Effector memory CD4-positive, alpha-beta T cell (primary cell): ENCODE measurements around the gene NRXN2.

Source experiments
- DNase-seq, 3 donors: peaks; one replicate each; pipeline ENCODE4 v3.0.0-alpha.2; 2020
- H3K27ac ChIP-seq: 2 replicates; pipeline ENCODE4 v1.7.0; 2013; ENCODE audit warnings: mild to moderate bottlenecking, low read length, moderate library complexity; ENCODE audit not compliant: insufficient read depth, poor library complexity, severe bottlenecking
- H3K27me3 ChIP-seq: replicated peaks from 2 replicates; pipeline ENCODE4 v1.7.0; 2013; ENCODE audit warnings: mild to moderate bottlenecking, low read length; ENCODE audit not compliant: insufficient read depth, control insufficient read depth, poor library complexity, severe bottlenecking
- H3K36me3 ChIP-seq: 2 replicates; pipeline ENCODE4 v1.7.0; 2013; ENCODE audit warnings: mild to moderate bottlenecking, low read length, moderate library complexity; ENCODE audit not compliant: control insufficient read depth, insufficient read depth
- H3K4me1 ChIP-seq: 2 replicates; pipeline ENCODE4 v1.7.0; 2013; ENCODE audit warnings: low read length, mild to moderate bottlenecking; ENCODE audit not compliant: control insufficient read depth, insufficient read depth, poor library complexity, severe bottlenecking
- H3K4me3 ChIP-seq: 2 replicates; pipeline ENCODE4 v1.7.0; 2013; ENCODE audit warnings: low read length, low read depth, mild to moderate bottlenecking; ENCODE audit not compliant: insufficient read depth, poor library complexity, severe bottlenecking
- H3K9me3 ChIP-seq: 2 replicates; pipeline ENCODE4 v1.7.0; 2013; ENCODE audit warnings: mild to moderate bottlenecking, low read length, moderate library complexity; ENCODE audit not compliant: control insufficient read depth

Gene NRXN2

GRCh38 chr11:64661146-64661545 is 61.9 kb downstream of the NRXN2 start:
- H3K9me3 ChIP-seq, result no peaks in the 10 kb centered on the region
- H3K4me3 ChIP-seq, result no peak overlapping the region
- no peak overlapping the region for H3K27ac ChIP-seq
- H3K36me3 ChIP-seq, result no peaks in the 10 kb centered on the region
- DNase-seq, result no peak
- H3K27me3 ChIP-seq, result no peaks in the 10 kb centered on the region
- no peaks in the 10 kb centered on the region for H3K4me1 ChIP-seq

GRCh38 chr11:64660706-64661105 is 62.3 kb downstream of the NRXN2 start:
- Histone ChIP-seq H3K9me3 (no peaks in the 10 kb centered on the region), H3K4me1 (no peaks in the 10 kb centered on the region), H3K27ac (no peak overlapping the region), H3K36me3 (no peaks in the 10 kb centered on the region), H3K27me3 (no peaks in the 10 kb centered on the region), H3K4me3 (no peak overlapping the region)
- DNase-seq, result no peak

- no peak overlapping the region for H3K4me3 ChIP-seq
- no peaks in the 10 kb centered on the region for H3K9me3 ChIP-seq
- no peaks in the 10 kb centered on the region for H3K4me1 ChIP-seq
- H3K27me3 ChIP-seq, result no peaks in the 10 kb centered on the region
- DNase-seq, result no peak
- H3K36me3 ChIP-seq, result no peaks in the 10 kb centered on the region
- no peak overlapping the region for H3K27ac ChIP-seq
Observed at GRCh38 chr11:64660205-64660604, 62.8 kb downstream of the NRXN2 start.

GRCh38 chr11:64659417-64660144 is 63.4 kb downstream of the NRXN2 start:
- no peak for DNase-seq
- Histone ChIP-seq H3K27me3 (no peaks in the 10 kb centered on the region), H3K4me1 (no peaks in the 10 kb centered on the region), H3K4me3 (no peak overlapping the region), H3K36me3 (no peaks in the 10 kb centered on the region), H3K27ac (no peak overlapping the region), H3K9me3 (no peaks in the 10 kb centered on the region)

- no peaks in the 10 kb centered on the region for H3K27me3 ChIP-seq
- H3K9me3 ChIP-seq, result no peaks in the 10 kb centered on the region
- DNase-seq, result no peak
- no peaks in the 10 kb centered on the region for H3K4me1 ChIP-seq
- no peaks in the 10 kb centered on the region for H3K36me3 ChIP-seq
- no peak overlapping the region for H3K27ac ChIP-seq
- no peak overlapping the region for H3K4me3 ChIP-seq
Observed at GRCh38 chr11:64658265-64658664, 64.7 kb downstream of the NRXN2 start.

GRCh38 chr11:64656862-64657261 is 66.1 kb downstream of the NRXN2 start:
- H3K27ac ChIP-seq, result no peak overlapping the region
- DNase-seq, result no peak
- no peaks in the 10 kb centered on the region for H3K4me1 ChIP-seq

GRCh38 chr11:64655941-64656601 is 66.9 kb downstream of the NRXN2 start:
- Histone ChIP-seq H3K4me1 (no peaks in the 10 kb centered on the region), H3K36me3 (no peaks in the 10 kb centered on the region), H3K27me3 (no peaks in the 10 kb centered on the region), H3K9me3 (no peaks in the 10 kb centered on the region), H3K4me3 (no peak overlapping the region), H3K27ac (no peak overlapping the region)
- no peak for DNase-seq

More at GRCh38 chr11:64656862-64657261, 66.1 kb downstream of the NRXN2 start:
- no peaks in the 10 kb centered on the region for H3K27me3 ChIP-seq
- no peaks in the 10 kb centered on the region for H3K36me3 ChIP-seq
- H3K4me3 ChIP-seq, result no peak overlapping the region
- H3K9me3 ChIP-seq, result no peaks in the 10 kb centered on the region

- no peaks in the 10 kb centered on the region for H3K27me3 ChIP-seq
- no peaks in the 10 kb centered on the region for H3K4me1 ChIP-seq
- no peak overlapping the region for H3K4me3 ChIP-seq
- H3K27ac ChIP-seq, result no peak overlapping the region
- no peak for DNase-seq
- H3K9me3 ChIP-seq, result no peaks in the 10 kb centered on the region
- no peaks in the 10 kb centered on the region for H3K36me3 ChIP-seq
Observed at GRCh38 chr11:64654958-64655541, 67.9 kb downstream of the NRXN2 start.

- no peak overlapping the region for H3K4me3 ChIP-seq
- no peaks in the 10 kb centered on the region for H3K36me3 ChIP-seq
- H3K27me3 ChIP-seq, result no peaks in the 10 kb centered on the region
- H3K9me3 ChIP-seq, result no peaks in the 10 kb centered on the region
- no peaks in the 10 kb centered on the region for H3K4me1 ChIP-seq
- no peak overlapping the region for H3K27ac ChIP-seq
- no peak for DNase-seq
Observed at GRCh38 chr11:64654439-64654838, 68.6 kb downstream of the NRXN2 start.

- no peak overlapping the region for H3K27ac ChIP-seq
- no peak for DNase-seq
- no peak overlapping the region for H3K4me3 ChIP-seq
- no peaks in the 10 kb centered on the region for H3K27me3 ChIP-seq
- no peaks in the 10 kb centered on the region for H3K4me1 ChIP-seq
- H3K9me3 ChIP-seq, result no peaks in the 10 kb centered on the region
- H3K36me3 ChIP-seq, result no peaks in the 10 kb centered on the region
Observed at GRCh38 chr11:64653388-64653973, 69.5 kb downstream of the NRXN2 start.
